Testis (tissue), 2 donors: ENCODE measurements around the gene GYPC.

ENCODE experiments used
- POLR2A ChIP-seq: fragments of 450-650 bp; IDR thresholded peaks from one replicate; pipeline ENCODE4 v1.6.1; 2017; ENCODE audit warnings: antibody characterized with exemption, mild to moderate bottlenecking, moderate library complexity
- TF ChIP-seq, protein P1 (sequence below), 3 experiments: fragments of 450-650 bp in 2 of 3; fragments of 200-600 bp in 1 of 3; sonication (generic) in 1 of 3; IDR thresholded peaks; one replicate each; pipeline ENCODE4 v1.5.1; 2016 to 2019; ENCODE audit warnings: antibody characterized with exemption in 3 of 3, mild to moderate bottlenecking in 2 of 3, moderate library complexity in 1 of 3

DNA sequence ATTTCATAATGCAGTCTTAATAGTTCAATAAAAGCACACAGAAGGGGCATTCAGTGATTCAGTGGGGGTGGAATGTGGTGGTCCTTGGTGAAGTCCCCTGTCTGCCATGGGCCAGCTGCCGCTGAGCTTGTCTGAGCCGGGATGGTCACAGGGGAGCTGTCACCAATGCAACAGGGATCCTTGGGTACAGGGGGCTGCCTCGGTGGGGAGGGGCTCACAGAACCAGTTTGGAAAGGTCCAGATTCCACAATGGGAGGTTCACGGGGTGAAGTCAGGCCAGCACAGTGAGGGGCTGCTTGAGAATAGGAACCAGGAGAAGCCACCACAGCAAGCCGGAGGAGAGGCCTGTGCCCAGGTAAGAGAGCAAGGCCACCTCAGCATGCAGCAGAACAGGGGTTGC lies 75.4 kb downstream of the GYPC start:
- TF ChIP-seq, protein P1, sequence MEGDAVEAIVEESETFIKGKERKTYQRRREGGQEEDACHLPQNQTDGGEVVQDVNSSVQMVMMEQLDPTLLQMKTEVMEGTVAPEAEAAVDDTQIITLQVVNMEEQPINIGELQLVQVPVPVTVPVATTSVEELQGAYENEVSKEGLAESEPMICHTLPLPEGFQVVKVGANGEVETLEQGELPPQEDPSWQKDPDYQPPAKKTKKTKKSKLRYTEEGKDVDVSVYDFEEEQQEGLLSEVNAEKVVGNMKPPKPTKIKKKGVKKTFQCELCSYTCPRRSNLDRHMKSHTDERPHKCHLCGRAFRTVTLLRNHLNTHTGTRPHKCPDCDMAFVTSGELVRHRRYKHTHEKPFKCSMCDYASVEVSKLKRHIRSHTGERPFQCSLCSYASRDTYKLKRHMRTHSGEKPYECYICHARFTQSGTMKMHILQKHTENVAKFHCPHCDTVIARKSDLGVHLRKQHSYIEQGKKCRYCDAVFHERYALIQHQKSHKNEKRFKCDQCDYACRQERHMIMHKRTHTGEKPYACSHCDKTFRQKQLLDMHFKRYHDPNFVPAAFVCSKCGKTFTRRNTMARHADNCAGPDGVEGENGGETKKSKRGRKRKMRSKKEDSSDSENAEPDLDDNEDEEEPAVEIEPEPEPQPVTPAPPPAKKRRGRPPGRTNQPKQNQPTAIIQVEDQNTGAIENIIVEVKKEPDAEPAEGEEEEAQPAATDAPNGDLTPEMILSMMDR (IDR thresholded peaks at IDR 0.05) = no peak
- no peak for TF ChIP-seq POLR2A
